Fibroblast of skin of left biceps (primary cell): ENCODE data around the gene RUNX1.

Experiments used
- DNase-seq, 2 experiments: peaks; one replicate each; pipeline ENCODE4 v3.0.0-alpha.2; 2013; ENCODE audit warnings: low read depth in 2 of 2

The RUNX1 gene

GRCh38 chr21:34924771-34925419, 124.2 kb downstream of the RUNX1 start:
- DNase-seq, result no peak

- DNase-seq, result no peak
Observed at GRCh38 chr21:34924194-34924593, 124.9 kb downstream of the RUNX1 start.

- no peak for DNase-seq
Observed at GRCh38 chr21:34923626-34924025, 125.5 kb downstream of the RUNX1 start.

GRCh38 chr21:34923202-34923601, 125.9 kb downstream of the RUNX1 start:
- DNase-seq, result no peak

GRCh38 chr21:34922479-34922878, 126.6 kb downstream of the RUNX1 start:
- no peak for DNase-seq

- no peak for DNase-seq
Observed at GRCh38 chr21:34921151-34921550, 128.0 kb downstream of the RUNX1 start.

GRCh38 chr21:34919406-34919805, 129.7 kb downstream of the RUNX1 start:
- no peak for DNase-seq

- peak; percentile 89 to 91 for DNase-seq
Observed at GRCh38 chr21:34916446-34916845, 132.7 kb downstream of the RUNX1 start.

GRCh38 chr21:34915364-34915841, 133.7 kb downstream of the RUNX1 start:
- peak; percentile 80 to 87 for DNase-seq

GRCh38 chr21:34914239-34914638, 134.9 kb downstream of the RUNX1 start:
- no peak for DNase-seq

GRCh38 chr21:34913811-34914210, 135.3 kb downstream of the RUNX1 start:
- peak; percentile 94 for DNase-seq

- no peak for DNase-seq
Observed at GRCh38 chr21:34912022-34912945, 136.8 kb downstream of the RUNX1 start.

- no peak for DNase-seq
Observed at GRCh38 chr21:34911360-34911759, 137.7 kb downstream of the RUNX1 start.

- no peak for DNase-seq
Observed at GRCh38 chr21:34910396-34910795, 138.7 kb downstream of the RUNX1 start.

- no peak for DNase-seq
Observed at GRCh38 chr21:34909492-34910292, 139.4 kb downstream of the RUNX1 start.

- DNase-seq, result no peak
Observed at GRCh38 chr21:34908419-34909055, 140.6 kb downstream of the RUNX1 start.

GRCh38 chr21:34907461-34908418, 141.4 kb downstream of the RUNX1 start:
- DNase-seq, result no peak

GRCh38 chr21:34906401-34906800, 142.7 kb downstream of the RUNX1 start:
- no peak for DNase-seq

- no peak for DNase-seq
Observed at GRCh38 chr21:34905218-34905537, 143.9 kb downstream of the RUNX1 start.

- DNase-seq, result no peak
Observed at GRCh38 chr21:34904526-34905217, 144.4 kb downstream of the RUNX1 start.
